Measurements from ENCODE around the gene COL9A1. TPM values are rescaled to one million over a fixed set of nuclear protein-coding genes. Genes with fewer than 3 reads are reported as not detected.

Gene COL9A1
- total RNA-seq, 1 donor from 2014 or later = not detected

DNA sequence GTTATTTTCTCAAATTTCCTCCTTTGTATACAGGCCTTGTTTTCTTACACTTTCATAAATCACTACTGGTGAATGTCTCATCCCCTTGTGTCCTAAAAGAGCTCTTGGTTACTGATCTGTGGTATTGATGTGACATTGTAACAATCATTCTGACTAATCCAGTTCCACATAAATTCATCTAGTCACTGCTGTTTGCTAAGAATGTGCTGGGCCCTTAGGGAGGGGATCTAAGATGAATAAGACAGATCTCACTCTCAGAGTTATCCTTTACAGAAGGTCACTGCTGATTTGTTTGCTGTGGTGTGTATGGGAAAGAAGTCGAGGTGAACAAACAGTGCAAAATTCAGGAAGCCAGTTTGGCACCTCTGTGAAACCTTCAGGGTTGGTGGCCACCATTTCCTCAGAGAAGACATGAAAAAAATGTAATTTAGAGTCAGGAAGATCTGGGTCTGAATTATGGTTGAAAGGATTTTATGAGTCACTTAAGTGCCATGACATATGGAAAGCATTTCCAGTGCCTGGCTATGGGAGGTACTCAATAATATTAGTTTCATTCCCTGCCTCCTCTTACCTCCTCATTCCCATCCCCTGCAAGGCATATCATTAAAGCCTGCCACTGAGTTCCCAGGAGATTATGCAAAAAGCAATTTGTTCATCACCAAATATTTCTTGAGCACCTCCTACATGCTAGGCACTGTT is 121.8 kb downstream of the COL9A1 start:
- no peak overlapping the region for H3K4me3 ChIP-seq (ENCODE audit: low read depth, low read length)
- no peak for DNase-seq (ENCODE audit: low read depth)
- TF ChIP-seq, protein P1, sequence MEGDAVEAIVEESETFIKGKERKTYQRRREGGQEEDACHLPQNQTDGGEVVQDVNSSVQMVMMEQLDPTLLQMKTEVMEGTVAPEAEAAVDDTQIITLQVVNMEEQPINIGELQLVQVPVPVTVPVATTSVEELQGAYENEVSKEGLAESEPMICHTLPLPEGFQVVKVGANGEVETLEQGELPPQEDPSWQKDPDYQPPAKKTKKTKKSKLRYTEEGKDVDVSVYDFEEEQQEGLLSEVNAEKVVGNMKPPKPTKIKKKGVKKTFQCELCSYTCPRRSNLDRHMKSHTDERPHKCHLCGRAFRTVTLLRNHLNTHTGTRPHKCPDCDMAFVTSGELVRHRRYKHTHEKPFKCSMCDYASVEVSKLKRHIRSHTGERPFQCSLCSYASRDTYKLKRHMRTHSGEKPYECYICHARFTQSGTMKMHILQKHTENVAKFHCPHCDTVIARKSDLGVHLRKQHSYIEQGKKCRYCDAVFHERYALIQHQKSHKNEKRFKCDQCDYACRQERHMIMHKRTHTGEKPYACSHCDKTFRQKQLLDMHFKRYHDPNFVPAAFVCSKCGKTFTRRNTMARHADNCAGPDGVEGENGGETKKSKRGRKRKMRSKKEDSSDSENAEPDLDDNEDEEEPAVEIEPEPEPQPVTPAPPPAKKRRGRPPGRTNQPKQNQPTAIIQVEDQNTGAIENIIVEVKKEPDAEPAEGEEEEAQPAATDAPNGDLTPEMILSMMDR (conservative IDR thresholded peaks at IDR 0.05; ENCODE audit: low read depth, low read length) = no peak

GRCh38 chr6:70180183-70180900 is 122.5 kb downstream of the COL9A1 start:
- no peak overlapping the region for H3K4me3 ChIP-seq (ENCODE audit: low read depth, low read length)
- DNase-seq (ENCODE audit: low read depth) = no peak
- TF ChIP-seq, protein P1 (conservative IDR thresholded peaks at IDR 0.05; ENCODE audit: low read depth, low read length) = no peak

GRCh38 chr6:70176842-70177550 is 125.9 kb downstream of the COL9A1 start:
- TF ChIP-seq, protein P1 (conservative IDR thresholded peaks at IDR 0.05; ENCODE audit: low read depth, low read length) = no peak
- no peak overlapping the region for H3K4me3 ChIP-seq (ENCODE audit: low read depth, low read length)
- DNase-seq (ENCODE audit: low read depth) = no peak

DNA sequence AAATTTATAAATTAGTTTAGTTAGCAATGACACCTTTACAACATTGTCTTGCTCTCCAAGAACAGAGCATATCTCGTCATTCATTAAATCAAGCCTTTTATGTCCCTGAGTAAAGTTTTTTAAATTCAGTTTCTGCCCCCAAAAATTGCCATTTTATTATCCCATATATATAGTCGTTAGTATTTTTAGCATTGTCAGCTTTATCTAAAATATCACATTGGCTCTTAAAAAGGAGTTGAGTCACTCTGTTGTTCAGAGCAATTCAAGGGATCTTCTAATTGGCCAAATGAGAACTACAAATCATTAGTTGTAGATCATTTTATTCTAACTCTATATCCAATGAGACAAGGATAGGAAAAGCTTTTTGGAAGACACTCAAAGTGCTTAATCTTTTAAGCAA is 127.1 kb downstream of the COL9A1 start:
- TF ChIP-seq, protein P1 (conservative IDR thresholded peaks at IDR 0.05; ENCODE audit: low read depth, low read length) = no peak
- no peak for DNase-seq (ENCODE audit: low read depth)
- no peak overlapping the region for H3K4me3 ChIP-seq (ENCODE audit: low read depth, low read length)

DNA sequence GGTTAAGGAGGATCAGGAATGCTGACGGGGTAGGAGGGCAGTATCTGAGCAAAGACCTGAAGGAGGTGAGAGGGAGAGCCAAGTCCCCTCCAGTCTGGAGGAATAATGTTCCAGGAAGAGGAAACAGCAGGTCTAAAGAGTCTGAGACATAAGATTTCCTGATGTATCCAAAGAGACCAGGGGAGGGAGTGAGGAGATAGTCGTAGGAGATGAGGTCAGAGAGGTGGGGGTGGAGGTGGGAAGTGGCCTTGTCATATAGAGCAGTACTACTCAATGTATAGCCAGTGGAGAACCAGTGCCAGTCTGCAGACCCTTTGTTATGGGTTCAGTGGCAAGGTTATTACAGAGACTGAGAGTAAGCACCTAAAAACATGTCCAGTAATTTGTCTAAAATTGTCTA is 130.6 kb downstream of the COL9A1 start:
- TF ChIP-seq, protein P1 (conservative IDR thresholded peaks at IDR 0.05; ENCODE audit: low read depth, low read length) = no peak
- no peak for DNase-seq (ENCODE audit: low read depth)
- H3K4me3 ChIP-seq (ENCODE audit: low read depth, low read length) = no peak overlapping the region

DNA sequence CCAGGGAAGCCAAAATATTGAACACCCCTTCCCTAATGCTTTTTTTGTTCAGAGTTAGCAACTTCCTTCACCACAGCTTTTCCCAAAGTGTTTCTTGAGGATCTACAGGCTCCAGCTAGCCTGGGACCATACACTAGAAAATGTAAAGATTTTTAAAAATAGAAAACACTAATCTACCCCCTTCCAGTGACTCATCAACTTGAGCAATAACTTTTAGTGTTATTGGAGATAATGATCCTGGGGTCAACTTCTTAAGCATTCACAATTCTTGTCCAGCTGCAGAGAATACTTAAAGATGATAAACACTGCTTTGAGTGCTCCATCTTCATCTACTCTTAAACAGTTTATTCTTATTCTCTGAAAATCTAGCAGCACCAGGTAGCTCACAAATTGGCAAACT is 131.6 kb downstream of the COL9A1 start:
- H3K4me3 ChIP-seq (ENCODE audit: low read depth, low read length) = no peak overlapping the region
- TF ChIP-seq, protein P1 (conservative IDR thresholded peaks at IDR 0.05; ENCODE audit: low read depth, low read length) = no peak
- DNase-seq (ENCODE audit: low read depth) = no peak
